ENCODE data around the gene CYB561. TPM values are rescaled to one million over a fixed set of nuclear protein-coding genes. Genes with fewer than 3 reads are reported as not detected.

Gene CYB561
- total and polyA plus RNA-seq, 9 of the 15 experiments (the other 6 are each of a cell fraction or from before 2014, with no cell fraction given), result 4.0 to 30.8 (median 17.4) TPM

- TF ChIP-seq SMAD4 (CRISPR knock-in tag; conservative IDR thresholded peaks at IDR 0.05) (peak; percentile 91), ZNF324 (CRISPR knock-in tag; IDR thresholded peaks at IDR 0.05) (no peak), NFE2L1 (tag; IDR thresholded peaks at IDR 0.05; ENCODE audit: borderline replicate concordance, low read depth) (no peak), RNF219 (CRISPR knock-in tag; IDR thresholded peaks at IDR 0.05) (no peak), TAF7 (tag; IDR thresholded peaks at IDR 0.05) (no peak), FOXP1 (CRISPR knock-in tag; IDR thresholded peaks at IDR 0.05) (no peak), CBX8 (IDR thresholded peaks at IDR 0.05; ENCODE audit: borderline replicate concordance, extremely low read depth, low read depth, low read length, poor library complexity, severe bottlenecking) (no peak), ZNF668 (CRISPR knock-in tag; IDR thresholded peaks at IDR 0.05) (no peak), ZNF785 (CRISPR knock-in tag; IDR thresholded peaks at IDR 0.05) (no peak), PHF20 (IDR thresholded peaks at IDR 0.05; ENCODE audit: partially characterized antibody) (no peak), CTCF (IDR thresholded peaks at IDR 0.05 in 2 of 3, conservative IDR thresholded peaks at IDR 0.05 in 1 of 3; ENCODE audit: insufficient read depth in 2 of 3, low read depth in 1 of 3, low read length in 3 of 3) (no peak), ZBTB2 (IDR thresholded peaks at IDR 0.05) (no peak), ZNF124 (CRISPR knock-in tag; IDR thresholded peaks at IDR 0.05) (no peak), FOXK2 (conservative IDR thresholded peaks at IDR 0.05 in 1 of 2, IDR thresholded peaks at IDR 0.05 in 1 of 2; ENCODE audit: low read depth in 2 of 2) (peak in 1 of 2 experiments; percentile 57; a peak in 2 of 4 replicates), NFRKB (IDR thresholded peaks at IDR 0.05; ENCODE audit: low read depth) (no peak), FOSL1 (tag; conservative IDR thresholded peaks at IDR 0.05) (no peak; the same call in 1 of the 2 replicates), ZNF717 (CRISPR knock-in tag; IDR thresholded peaks at IDR 0.05) (no peak), ZNF830 (CRISPR knock-in tag; IDR thresholded peaks at IDR 0.05) (no peak), ELK1 (CRISPR knock-in tag; IDR thresholded peaks at IDR 0.05) (no peak), BHLHE40 (IDR thresholded peaks at IDR 0.05; ENCODE audit: low read length) (no peak), XRCC3 (IDR thresholded peaks at IDR 0.05) (no peak), ZNF316 (IDR thresholded peaks at IDR 0.05) (no peak), ATF1 (CRISPR knock-in tag; IDR thresholded peaks at IDR 0.05) (no peak), ATF1 (tag; IDR thresholded peaks at IDR 0.05) (no peak), RBFOX2 (IDR thresholded peaks at IDR 0.05; ENCODE audit: low read depth, low read length) (no peak)
Measured at GRCh38 chr17:63474174-63474573, 28.1 kb upstream of the CYB561 start (continued).
